ENCODE data around the gene STXBP6.

STXBP6 gene

GRCh38 chr14:24858684-24859083 lies 191.3 kb downstream of the STXBP6 start:
- TF ChIP-seq CTCF (IDR thresholded peaks at IDR 0.05; ENCODE audit: low read depth, low read length, missing control alignments), result no peak
- no peak overlapping the region for H3K4me3 ChIP-seq (ENCODE audit: low read depth, low read length)
- DNase-seq (ENCODE audit: low read depth), result no peak

- H3K4me3 ChIP-seq (ENCODE audit: low read depth, low read length), result no peak overlapping the region
- no peak for DNase-seq (ENCODE audit: low read depth)
- TF ChIP-seq CTCF (IDR thresholded peaks at IDR 0.05; ENCODE audit: low read depth, low read length, missing control alignments), result no peak
Observed at GRCh38 chr14:24858052-24858451, 191.9 kb downstream of the STXBP6 start.

- no peak overlapping the region for H3K4me3 ChIP-seq (ENCODE audit: low read depth, low read length)
- no peak for TF ChIP-seq CTCF (IDR thresholded peaks at IDR 0.05; ENCODE audit: low read depth, low read length, missing control alignments)
- no peak for DNase-seq (ENCODE audit: low read depth)
Observed at GRCh38 chr14:24857277-24857676, 192.7 kb downstream of the STXBP6 start.

GRCh38 chr14:24853446-24853845 lies 196.5 kb downstream of the STXBP6 start:
- H3K4me3 ChIP-seq (ENCODE audit: low read depth, low read length), result no peak overlapping the region
- DNase-seq (ENCODE audit: low read depth), result no peak
- TF ChIP-seq CTCF (IDR thresholded peaks at IDR 0.05; ENCODE audit: low read depth, low read length, missing control alignments), result no peak

- DNase-seq (ENCODE audit: low read depth), result no peak
- H3K4me3 ChIP-seq (ENCODE audit: low read depth, low read length), result no peak overlapping the region
- TF ChIP-seq CTCF (IDR thresholded peaks at IDR 0.05; ENCODE audit: low read depth, low read length, missing control alignments), result no peak
Observed at GRCh38 chr14:24852312-24853060, 197.5 kb downstream of the STXBP6 start.

- TF ChIP-seq CTCF (IDR thresholded peaks at IDR 0.05; ENCODE audit: low read depth, low read length, missing control alignments), result no peak
- DNase-seq (ENCODE audit: low read depth), result no peak
Observed at GRCh38 chr14:24851837-24852236, 198.1 kb downstream of the STXBP6 start.

GRCh38 chr14:24851406-24851805 lies 198.5 kb downstream of the STXBP6 start:
- TF ChIP-seq CTCF (IDR thresholded peaks at IDR 0.05; ENCODE audit: low read depth, low read length, missing control alignments), result no peak
- H3K4me3 ChIP-seq (ENCODE audit: low read depth, low read length), result no peak overlapping the region
- no peak for DNase-seq (ENCODE audit: low read depth)

More at GRCh38 chr14:24851837-24852236, 198.1 kb downstream of the STXBP6 start:
- no peak overlapping the region for H3K4me3 ChIP-seq (ENCODE audit: low read depth, low read length)

Measured in GM12864 (cell line).